Fibroblast of peridontal ligament (primary cell): ENCODE data around the gene ST6GALNAC5.
"Not testable (repeated sequence)": the region's sequence is repeated elsewhere in the genome, so short reads cannot be mapped to it uniquely, and the experiment has no call there.

Experiments used
- DNase-seq: peaks from one replicate; pipeline ENCODE4 v3.0.0-alpha.2; 2010; ENCODE audit errors: extremely low read depth

The ST6GALNAC5 gene

DNA sequence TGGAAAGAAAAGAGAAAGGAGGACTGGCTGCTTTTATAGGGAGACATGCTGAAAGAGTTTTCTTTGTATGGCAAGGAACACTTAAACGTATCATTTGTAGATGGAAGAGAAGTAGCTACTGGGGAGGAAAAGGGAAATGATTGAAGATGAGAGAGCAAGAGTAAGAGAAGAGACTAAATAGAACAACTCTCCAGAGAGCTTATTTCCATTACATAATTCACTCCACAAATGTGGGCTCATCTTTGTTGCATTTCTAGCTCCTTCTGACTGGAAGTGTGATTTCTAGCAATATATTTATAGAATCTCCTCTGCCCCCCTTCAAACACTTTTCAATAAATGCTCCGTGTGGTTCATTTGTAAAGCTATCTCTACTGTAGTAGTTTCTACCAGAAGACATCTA, 71.0 kb downstream of the ST6GALNAC5 start:
- no peak for DNase-seq

DNA sequence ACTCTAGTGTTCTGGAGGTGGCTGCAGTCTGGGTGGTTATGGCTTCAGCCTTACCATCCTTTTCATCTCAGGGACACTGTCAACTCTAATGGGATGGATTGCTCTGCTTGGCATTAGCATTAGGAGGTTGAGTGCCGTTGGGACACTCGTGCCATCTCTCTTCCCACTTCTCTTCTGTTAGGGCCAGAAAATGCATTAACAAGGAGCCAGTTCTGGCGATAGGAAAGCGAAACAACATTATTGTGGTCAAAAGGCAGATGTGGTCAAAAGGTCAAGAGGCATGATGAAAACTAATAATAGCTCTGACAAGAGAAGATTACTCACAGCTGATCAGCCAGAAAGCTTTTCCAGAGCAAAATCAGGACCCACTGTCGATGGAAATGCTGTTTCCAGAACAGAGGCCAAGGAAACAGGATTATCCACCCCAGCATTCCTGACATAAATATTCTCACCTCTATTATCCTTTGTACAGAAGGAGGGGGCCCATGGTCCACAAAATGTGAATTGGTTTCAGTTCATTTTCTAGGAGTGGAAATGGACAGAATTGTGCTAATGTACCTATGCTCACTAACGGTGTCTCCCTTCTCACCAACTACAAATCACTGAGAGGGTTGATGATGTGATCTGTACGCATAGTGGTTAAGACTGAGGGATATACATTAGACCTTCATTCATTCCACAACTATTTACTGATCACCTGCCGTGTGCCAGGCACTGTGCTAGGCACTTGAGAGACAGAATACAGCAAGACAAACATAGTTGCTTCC, 72.0 kb downstream of the ST6GALNAC5 start:
- DNase-seq = peak; percentile 64

DNA sequence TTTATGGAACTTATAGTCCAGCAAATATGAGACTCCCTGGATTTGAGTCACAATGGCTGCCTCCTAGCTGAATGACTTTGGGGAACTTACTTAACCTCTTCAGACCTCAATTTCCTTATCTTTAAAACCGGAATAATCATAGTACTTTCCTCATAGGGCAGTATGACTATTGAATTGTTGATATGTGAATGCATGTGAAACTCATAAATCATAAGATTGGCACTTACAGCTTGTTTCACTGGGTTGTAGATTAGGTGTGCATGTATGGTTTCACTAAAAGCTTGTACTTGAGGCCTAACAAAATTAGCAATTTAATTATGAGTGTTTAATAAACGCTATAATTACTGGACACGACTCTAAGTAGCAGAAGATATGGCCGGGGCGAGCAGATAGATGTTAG, 72.5 kb downstream of the ST6GALNAC5 start:
- DNase-seq = no peak

DNA sequence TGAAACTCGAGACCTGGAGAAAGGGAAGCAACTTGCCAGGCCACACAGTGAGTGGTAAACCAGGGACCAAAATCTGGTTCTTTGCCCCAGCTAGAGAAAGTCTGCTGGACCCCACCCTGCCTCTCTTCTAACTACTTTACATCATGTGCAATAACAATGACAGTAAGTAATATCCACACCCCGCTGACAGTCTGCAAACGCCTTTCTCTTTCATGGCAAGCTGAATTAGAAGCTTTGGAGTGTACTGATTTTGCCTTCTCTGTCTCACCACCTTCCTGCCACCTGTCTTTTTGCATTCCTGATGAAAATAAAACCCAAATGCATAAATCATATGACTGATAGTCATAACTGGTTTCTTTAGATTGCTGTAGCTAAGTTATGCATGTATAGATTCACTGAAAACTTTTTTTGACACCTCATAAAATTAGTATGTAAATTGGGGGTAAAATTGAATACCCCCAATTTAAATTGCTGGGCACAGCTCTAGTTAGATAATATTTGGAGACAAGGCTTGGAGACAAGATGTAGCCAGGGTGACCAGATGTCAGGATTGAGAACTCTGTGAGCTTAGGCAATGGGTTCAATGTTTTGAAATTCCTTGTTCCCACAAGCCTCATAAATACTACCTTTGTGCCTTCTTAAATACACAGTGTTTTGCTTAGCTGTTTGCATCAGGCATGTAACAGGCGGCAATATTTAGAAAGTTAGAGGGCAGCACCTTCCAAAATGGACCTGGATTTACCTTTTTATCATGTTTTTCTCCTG, 73.5 kb downstream of the ST6GALNAC5 start:
- DNase-seq = no peak

DNA sequence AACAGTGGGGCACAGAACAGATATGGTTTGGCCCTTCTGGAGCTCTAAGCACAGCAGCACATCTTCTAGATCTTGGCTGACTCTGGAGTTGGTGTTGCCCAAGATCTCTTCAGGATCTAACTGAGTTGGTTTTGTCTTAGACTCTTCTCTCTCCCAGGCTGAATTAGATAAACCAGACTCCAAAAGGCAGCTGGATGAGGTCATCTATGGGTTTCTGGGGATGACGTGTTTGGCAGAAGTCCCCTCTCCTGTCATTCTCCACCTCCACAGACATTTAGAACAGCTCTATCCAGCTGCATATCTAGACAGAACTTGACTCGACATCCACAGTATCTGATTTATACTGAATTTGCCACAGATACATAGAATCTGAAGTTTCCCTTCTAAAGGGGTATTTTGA, 75.3 kb downstream of the ST6GALNAC5 start:
- peak; percentile 72 for DNase-seq

DNA sequence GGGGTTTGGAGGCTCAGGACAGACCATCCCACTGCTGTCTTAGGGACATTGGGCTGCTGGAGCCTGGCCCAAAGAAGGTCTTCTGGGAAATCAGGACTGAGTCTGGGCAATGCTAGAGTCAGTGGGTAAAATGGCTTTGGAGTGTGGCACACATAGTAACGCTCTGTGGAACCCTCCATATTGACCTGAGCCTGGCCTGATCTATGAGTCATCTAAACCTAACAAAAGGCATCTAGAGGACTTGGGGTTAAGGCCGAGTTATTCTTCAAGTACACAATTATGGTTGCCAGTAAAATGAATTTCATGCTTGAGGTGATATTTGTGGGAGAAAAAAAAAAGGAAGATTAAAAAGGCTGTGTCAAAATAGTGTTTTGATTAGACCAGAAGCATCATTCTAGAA, 77.7 kb downstream of the ST6GALNAC5 start:
- peak; percentile 54 for DNase-seq

DNA sequence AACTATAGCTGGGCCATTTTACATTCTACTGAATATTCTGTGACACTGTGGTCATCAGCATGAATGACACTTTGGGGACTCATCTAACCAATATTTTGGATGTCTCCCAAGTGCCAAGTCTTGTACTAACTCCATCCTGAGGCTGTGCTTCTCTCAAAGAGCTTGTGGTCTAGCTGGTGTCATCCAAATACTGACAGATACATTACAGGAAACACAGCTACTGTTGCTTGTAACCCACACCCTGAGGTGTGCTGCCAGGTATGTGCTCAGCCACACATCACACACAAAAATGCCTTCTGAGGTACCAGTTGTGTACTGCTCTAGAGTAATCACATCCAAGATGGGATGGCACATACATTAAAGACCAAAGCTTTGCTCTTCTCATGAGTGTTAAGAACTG, 81.6 kb downstream of the ST6GALNAC5 start:
- DNase-seq = no peak

DNA sequence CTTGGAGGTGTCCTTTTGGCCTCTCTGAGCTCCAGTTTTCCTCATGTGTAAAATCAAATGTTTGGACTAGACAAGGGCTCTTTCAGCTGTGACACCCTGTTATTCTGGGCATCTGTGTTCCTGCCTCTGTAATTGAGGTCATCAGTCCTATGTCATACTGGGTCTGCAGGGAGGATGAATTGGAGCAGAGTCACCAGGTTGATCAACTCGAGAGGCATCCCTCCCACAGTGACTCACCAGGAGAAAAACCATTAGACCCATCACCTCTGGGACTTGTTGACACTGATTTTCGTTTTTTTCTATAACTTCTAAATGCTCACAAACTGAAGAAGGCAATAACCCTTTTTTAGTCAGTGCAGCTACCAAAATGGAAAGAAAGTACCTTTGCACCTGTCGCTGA, 82.2 kb downstream of the ST6GALNAC5 start:
- DNase-seq = no peak

DNA sequence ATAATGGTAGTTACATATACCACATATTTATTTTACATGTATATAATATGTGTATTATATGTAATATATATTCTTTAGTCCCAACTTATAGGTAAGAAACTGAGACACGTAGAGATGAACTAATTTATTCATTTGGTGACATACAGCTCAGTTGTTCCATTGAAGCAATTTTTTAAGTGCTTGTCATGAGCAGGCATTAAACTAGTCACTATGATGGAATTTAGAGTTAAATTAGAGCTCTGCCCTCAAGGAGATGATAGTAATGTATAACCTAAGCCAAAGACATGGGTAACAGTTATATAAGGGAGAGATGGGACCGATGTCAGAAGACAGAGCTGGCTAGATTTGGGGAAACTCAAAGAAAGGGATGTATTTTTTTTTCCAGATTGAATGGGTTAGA, 83.0 kb downstream of the ST6GALNAC5 start:
- no peak for DNase-seq

DNA sequence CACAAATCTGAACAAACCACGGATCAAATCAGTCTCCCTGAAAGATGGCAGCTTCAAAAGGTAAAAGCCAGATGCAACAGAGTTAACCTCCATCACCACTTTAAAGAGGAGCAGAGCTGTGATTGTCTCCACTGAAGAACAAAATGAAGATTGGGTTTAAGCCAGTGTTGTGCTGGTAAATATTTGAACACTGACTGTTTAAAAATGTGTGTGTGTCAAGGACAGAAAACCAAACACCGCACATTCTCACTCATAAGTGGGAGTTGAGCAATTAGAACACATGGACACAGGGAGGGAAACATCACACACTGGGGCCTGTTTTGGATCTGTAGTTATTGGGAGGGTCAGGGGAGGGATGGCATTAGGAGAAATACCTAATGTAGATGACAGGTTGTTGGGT, 83.9 kb downstream of the ST6GALNAC5 start:
- DNase-seq = no peak

DNA sequence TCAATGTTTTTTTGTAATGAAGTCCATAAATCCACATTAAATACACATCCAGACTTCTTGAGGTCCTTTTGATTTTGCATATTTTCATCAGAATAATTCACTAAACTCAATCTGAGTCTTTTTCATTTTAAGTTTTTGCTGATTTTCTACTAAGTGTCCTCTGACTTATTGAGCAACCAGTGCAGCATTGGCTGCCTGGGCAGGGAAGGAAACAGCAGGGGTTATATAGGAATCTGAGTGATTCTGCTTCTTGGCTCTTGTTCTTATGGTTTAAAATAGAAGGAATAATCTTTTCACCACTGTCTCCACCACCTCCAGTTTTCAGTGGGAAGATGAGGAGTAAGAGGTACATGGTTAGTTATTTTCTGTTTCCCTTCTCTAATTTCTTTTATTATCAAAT, 88.4 kb downstream of the ST6GALNAC5 start:
- DNase-seq = peak; percentile 65

DNA sequence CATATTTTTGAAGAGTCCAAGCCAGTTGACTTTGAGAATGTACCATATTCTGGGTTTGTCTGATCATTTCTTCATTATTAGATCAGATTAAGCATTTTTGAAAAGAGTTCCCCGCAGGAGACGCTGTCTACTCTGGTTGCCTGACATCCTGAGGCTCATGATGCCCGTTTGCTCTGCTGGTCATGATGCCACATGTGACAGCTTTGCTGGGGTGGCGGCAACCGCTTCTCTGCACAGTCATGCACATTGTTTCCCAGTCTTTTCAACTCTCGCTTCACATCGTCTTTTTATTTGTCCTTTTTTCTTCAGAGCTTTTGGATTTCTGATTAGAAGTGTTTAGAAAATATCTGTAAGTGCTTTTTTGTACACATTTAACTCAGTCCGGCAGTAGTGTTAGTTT, 90.7 kb downstream of the ST6GALNAC5 start:
- DNase-seq = no peak

DNA sequence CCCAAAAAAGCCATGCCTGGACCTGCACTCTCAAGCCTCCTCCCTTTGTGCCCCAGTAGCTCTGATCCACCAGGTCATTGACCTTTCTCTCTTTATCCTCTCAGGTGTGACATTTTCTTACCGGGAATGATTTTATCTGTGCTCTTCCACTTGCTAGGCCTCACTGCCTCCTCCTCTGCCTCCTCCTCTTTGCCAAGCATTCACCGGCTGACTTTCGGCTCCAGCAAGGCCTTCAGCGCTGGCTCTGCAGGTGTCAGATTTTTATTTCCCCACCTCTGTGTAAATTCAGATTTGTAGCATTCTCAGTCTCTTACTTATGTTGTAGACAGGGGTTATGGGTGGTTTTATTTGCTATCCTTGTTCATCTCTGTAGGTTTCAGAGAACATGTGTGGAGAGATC, 91.5 kb downstream of the ST6GALNAC5 start:
- DNase-seq = no peak

DNA sequence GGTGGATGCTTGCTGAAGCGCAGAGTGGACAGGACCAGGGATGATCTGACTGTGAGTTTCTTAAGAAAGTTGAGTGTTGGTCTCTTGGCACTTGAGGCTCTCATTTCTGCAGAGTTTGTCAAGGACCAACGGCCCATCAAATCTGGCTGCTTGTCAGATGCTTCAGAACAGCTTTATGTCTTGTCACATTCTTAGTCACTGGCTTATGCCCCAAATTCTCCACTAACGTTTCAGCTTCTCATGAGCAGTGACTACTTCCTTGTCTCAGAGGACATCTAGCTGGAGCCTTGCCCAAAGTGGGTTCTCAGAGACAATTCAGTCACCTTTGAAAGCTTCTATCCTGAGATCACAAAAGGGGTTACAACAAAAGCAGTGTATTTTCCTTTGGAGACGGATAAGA, 92.3 kb downstream of the ST6GALNAC5 start:
- DNase-seq = no peak

DNA sequence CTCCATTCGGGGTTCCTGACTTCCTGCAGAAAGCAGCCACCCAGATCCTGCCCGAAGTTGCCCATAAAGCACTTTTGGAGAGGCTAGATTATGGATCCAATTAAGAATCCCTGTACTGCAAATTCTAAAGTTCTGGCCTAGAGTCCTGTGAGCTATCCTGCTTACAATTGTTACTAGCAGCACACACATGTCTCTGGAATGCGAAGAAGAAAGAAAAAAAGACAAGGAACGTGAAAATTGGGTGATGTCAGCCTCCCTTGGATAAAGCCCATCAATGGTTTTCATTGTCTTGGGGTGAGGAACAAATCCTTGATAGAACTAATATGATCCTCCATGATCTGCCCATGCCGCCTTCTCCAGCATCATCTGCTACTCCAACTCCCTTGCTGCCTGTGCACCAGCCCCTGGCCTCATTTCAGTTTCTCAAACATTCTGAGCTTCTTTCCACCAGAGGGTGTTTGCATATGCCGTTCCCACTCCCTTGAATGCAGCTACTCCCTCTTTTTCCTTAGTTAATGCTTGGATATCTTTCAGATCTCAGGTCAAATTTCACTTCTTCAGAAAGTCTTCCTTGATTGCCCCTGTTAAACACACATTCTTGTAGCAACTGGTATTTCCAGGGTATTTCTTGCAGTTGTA, 94.0 kb downstream of the ST6GALNAC5 start:
- peak; percentile 35 for DNase-seq

DNA sequence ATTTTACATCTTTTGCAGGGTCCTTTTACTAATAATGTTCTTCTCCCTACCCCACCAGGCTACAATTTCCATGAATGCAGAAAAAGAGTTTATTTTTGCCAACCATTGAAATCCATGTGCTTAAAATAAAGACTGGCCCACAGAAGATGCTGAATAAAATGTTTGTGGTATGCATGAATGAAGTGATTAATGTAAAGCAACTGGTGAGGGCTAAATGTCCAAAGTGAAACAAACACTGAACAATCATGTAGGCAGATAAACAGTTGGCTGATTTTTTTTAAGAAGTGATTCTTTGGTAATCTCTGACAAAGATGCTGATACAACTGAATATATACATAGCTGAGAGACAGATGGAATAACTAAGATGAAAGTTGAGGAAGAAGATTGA, 94.5 kb downstream of the ST6GALNAC5 start:
- no peak for DNase-seq

DNA sequence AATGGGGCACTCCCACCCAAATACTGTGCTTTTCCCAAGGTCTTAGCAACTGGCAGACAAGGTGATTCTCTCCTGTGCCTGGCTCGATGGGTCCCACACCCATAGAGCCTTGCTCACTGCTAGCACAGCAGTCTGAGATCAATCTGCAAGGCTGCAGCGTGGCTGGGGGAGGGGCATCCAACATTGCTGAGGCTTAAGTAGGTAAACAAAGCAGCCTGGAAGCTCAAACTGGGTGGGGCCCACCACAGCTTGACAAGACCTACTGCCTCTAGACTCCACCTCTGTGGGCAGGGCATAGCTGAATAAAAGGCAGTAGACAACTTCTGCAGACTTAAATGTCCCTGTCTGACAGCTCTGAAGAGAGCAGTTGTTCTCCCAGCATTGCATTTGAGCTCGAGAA, 114.0 kb downstream of the ST6GALNAC5 start:
- DNase-seq = not testable (repeated sequence)

DNA sequence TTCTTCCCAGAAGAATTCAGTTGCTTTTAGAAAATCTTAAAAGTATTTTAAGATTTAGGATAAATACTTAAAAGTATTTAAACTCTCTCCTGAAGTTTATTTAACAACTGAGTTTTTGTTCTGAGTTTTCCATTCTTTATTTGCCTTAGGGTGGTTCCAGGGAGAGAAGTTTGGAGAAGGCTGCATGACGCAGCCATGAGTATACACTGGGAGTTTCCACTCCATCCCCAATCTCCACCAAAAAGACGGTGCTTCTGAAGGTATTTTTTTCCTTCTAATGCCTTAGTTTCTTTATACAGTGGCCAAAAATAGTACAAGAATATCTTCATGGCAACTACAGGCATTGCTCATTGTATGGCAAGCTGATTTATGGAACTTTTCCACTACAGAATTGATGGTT, 122.7 kb downstream of the ST6GALNAC5 start:
- DNase-seq = no peak

DNA sequence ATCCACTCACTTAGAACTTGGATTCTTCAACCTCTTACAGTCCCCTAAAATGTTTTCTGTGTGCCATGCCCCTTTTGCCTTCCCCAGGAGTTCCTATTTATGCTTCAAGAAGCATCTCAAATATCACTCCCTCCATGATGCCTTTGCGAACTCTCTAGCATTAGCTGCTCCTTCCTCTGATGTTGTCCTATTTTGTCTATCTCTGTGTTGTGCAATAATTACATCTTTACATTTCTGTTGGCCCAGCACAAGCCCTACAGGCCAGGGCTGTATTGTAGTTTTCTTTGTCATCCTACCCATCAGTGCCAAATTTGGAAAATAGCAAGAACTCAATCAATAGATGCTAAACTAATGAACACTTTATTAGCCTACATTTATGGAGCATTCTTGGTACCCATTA, 125.8 kb downstream of the ST6GALNAC5 start:
- no peak for DNase-seq

DNA sequence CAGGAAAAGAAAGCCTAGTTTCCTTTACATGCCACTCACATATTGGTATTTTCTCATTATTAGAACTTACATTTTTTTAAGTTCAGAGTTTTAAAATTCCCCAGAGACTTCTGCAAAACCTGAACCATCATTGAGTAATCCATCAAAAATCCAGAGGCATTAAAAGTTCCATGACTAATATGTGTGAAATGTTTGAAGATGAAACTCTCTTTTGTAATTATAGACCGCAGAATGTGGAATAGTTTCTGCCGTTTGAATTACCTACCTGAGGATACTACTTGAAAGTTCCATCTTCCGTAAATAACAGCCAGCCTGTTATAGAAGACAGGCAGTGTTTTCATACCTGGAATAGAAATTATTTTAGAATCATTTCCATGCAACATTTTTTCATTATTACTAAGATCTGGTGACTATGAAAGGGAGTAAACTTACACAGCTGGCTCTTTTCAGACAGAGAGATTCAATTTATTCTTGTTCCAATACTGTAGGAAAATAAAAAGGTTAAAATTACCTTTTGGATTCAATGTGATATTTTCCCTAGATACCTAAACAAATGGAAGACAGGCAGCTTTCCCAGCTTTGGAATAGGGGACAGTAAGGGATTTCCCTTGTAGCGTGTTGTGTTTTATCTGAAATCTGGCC, 131.4 kb downstream of the ST6GALNAC5 start:
- DNase-seq = peak; percentile 85

DNA sequence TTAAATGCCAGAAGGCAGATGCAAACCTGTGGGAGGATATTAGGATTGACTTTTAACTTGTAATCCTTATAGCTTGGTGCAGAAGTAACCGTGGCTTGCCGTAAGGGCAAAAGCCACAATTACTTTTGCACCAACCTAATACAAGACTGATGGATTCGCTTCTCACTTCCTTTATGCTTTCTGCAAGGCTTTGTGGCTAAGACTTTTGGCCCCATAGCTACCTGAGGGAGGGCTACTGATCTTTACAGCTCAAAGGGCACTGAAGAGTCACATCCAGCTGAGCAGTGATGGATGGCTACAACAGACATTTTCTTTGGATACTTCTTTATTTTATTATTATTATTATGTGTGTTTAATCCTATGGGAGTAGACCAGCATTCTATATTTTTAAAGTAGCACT, 140.4 kb downstream of the ST6GALNAC5 start:
- no peak for DNase-seq

DNA sequence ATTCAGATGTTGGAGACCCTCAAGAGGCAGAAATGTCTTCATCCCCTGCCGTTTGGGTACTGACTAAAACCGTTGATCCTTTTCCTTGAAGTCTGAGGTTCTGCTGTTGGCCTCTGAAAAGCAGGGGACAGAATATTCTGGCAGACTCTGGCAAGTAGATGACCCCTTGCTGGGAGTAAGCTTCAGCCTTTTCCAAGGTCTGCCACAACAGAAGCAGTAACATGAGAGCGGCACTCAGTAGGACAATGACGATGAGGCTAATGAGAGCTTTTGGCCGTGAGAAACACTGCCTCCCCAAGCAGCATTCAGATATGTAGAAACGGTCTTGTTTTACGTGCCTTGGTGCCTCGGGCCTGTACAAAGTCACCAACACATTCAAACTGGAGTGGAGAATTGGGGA, 143.7 kb downstream of the ST6GALNAC5 start:
- DNase-seq = no peak
